ENCODE measurements around the gene TKT. TPM values are rescaled to one million over a fixed set of nuclear protein-coding genes. Genes with fewer than 3 reads are reported as not detected.

Gene TKT
- total RNA-seq, 4 donors from 2014 or later = 497 to 698 (median 627) TPM

- Histone ChIP-seq H3K27me3 (no peaks in the 10 kb centered on the region), H3K4me1 (peaks cover 46 to 90% (median 47%) of the 10 kb centered on the region in 3 donors), H3K9me3 (no peaks in the 10 kb centered on the region), H3K4me3 (peak overlapping the region in 1 of 4 donors; percentile 14), H3K27ac (peak overlapping the region in 2 of 4 donors; percentile 36 to 55), H3K36me3 (peaks cover 0 to 31% (median 0%) of the 10 kb centered on the region in 3 donors)
- no peak for TF ChIP-seq POLR2A (IDR thresholded peaks at IDR 0.05)
- TF ChIP-seq CTCF (IDR thresholded peaks at IDR 0.05) = no peak
- intact Hi-C loops (cut with DNase I) = no loop called here
- WGBS, 2 donors = 77 to 100% methylated on average over 2 to 3 of the region's 3 CpGs
- no peak for DNase-seq
Observed at GRCh38 chr3:53250453-53250852, 5.4 kb downstream of the TKT start.

DNA sequence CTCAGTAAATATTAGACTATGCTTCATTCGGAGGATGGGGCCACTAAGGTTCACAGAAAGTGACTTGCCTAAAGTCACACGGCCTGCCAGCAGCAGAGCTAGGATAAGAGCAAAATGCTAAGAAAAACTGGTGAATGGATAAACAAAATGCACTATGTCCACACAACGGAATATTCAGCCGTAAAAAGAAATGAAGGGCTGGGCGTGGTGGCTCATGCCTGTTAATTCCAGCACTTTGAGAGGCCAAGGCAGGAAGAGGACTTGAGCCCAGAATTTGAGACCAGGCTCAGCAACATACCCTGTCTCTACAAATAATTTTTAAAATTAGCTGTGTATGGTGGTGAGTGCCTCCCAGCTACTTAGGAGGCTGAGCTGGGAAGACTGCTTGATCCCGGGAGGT, 7.7 kb downstream of the TKT start:
- H3K4me3 ChIP-seq = no peak overlapping the region
- no peaks in the 10 kb centered on the region for H3K9me3 ChIP-seq
- no peak overlapping the region for H3K27ac ChIP-seq
- H3K36me3 ChIP-seq = peaks cover 0 to 41% (median 0%) of the 10 kb centered on the region in 3 donors
- no peak for DNase-seq
- no peaks in the 10 kb centered on the region for H3K27me3 ChIP-seq
- H3K4me1 ChIP-seq = peaks cover 45 to 92% (median 56%) of the 10 kb centered on the region in 3 donors
- 71 to 76% methylated on average over 4 to 6 of the region's 6 CpGs for WGBS, 2 donors
- intact Hi-C loops (cut with DNase I) = no loop called here
- TF ChIP-seq CTCF (IDR thresholded peaks at IDR 0.05) (no peak), POLR2A (IDR thresholded peaks at IDR 0.05) (no peak)

GRCh38 chr3:53247619-53248018, 8.2 kb downstream of the TKT start:
- TF ChIP-seq POLR2A (IDR thresholded peaks at IDR 0.05) (no peak), CTCF (IDR thresholded peaks at IDR 0.05) (no peak)
- DNase-seq = no peak
- H3K4me1 ChIP-seq = peaks cover 45 to 92% (median 59%) of the 10 kb centered on the region in 3 donors
- H3K27ac ChIP-seq = no peak overlapping the region
- H3K36me3 ChIP-seq = peaks cover 0 to 41% (median under 1%) of the 10 kb centered on the region in 3 donors
- no peak overlapping the region for H3K4me3 ChIP-seq
- no peaks in the 10 kb centered on the region for H3K9me3 ChIP-seq
- intact Hi-C loops (cut with DNase I) = no loop called here
- WGBS, 2 donors = 59 to 86% methylated on average over 2 of the region's 2 CpGs
- H3K27me3 ChIP-seq = no peaks in the 10 kb centered on the region

- Histone ChIP-seq H3K4me1 (peaks cover 39 to 92% (median 46%) of the 10 kb centered on the region in 3 donors), H3K27me3 (no peaks in the 10 kb centered on the region), H3K9me3 (no peaks in the 10 kb centered on the region), H3K4me3 (no peak overlapping the region), H3K36me3 (peaks cover 17 to 59% (median 26%) of the 10 kb centered on the region in 3 donors), H3K27ac (peak overlapping the region in 2 of 4 donors; percentile 55 to 84)
- 80 to 95% methylated on average over 2 to 4 of the region's 8 CpGs for WGBS, 2 donors
- intact Hi-C loops (cut with DNase I) = no loop called here
- DNase-seq = no peak
- no peak for TF ChIP-seq POLR2A (IDR thresholded peaks at IDR 0.05)
- no peak for TF ChIP-seq CTCF (IDR thresholded peaks at IDR 0.05)
Observed at GRCh38 chr3:53244271-53244670, 11.6 kb downstream of the TKT start.

DNA sequence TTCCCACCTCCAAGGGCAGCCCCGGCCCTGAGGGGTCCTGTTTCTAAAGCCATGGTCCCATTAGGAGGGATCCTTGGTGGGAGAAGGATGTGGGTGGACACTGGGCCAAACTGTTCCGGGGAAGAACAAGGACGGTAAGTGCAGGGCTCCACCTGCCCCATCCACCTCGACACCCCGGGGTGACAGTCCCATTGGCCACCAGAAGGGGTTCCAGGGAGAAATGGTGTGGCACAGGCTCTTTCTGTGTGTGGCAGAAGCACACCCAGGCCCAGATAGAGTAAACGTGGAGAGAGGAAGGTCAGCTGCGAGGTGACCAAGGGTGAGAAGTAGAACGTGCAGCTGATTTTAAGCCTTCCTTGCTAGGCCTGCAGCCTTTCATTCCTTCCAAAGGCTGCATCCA, 12.0 kb downstream of the TKT start:
- no peak for DNase-seq
- intact Hi-C loops (cut with DNase I) = no loop called here
- peak overlapping the region; percentile 15 to 84 (median 56) for H3K27ac ChIP-seq
- TF ChIP-seq POLR2A (IDR thresholded peaks at IDR 0.05) = no peak
- no peak for TF ChIP-seq CTCF (IDR thresholded peaks at IDR 0.05)
- H3K4me3 ChIP-seq = no peak overlapping the region
- H3K9me3 ChIP-seq = no peaks in the 10 kb centered on the region
- peaks cover 21 to 63% (median 29%) of the 10 kb centered on the region in 3 donors for H3K36me3 ChIP-seq
- WGBS, 2 donors = 76 to 95% methylated on average over 5 to 6 of the region's 8 CpGs
- H3K4me1 ChIP-seq = peaks cover 44 to 92% (median 49%) of the 10 kb centered on the region in 3 donors
- H3K27me3 ChIP-seq = no peaks in the 10 kb centered on the region

Measured in esophagus squamous epithelium (tissue), 5 donors.